Stimulated activated CD4-positive, alpha-beta T cell treated with anti-CD3 and anti-CD28 coated beads, Interleukin-1b, Interleukin-23, amount 100 ng/mL, for 24 hours (primary cell): ENCODE results near the gene ASF1A.
A peak's percentile ranks its signal among the peaks of the same experiment; 100 is the strongest.

ENCODE experiments used
- DNase-seq, 4 experiments: peaks; one replicate each; pipeline ENCODE4 v3.0.0-alpha.2; 2020; ENCODE audit warnings: low read depth in 4 of 4, low spot score in 1 of 4

ASF1A gene

GRCh38 chr6:118881440-118882313 is 12.3 kb upstream of the ASF1A start:
- no peak for DNase-seq

GRCh38 chr6:118882314-118882905 is 11.5 kb upstream of the ASF1A start:
- DNase-seq, result no peak

GRCh38 chr6:118886641-118887040 is 7.3 kb upstream of the ASF1A start:
- no peak for DNase-seq

- DNase-seq, result no peak
These were observed 4.8 kb upstream of the ASF1A start for GRCh38 chr6:118889163-118889562.

GRCh38 chr6:118890997-118891790 is 2.8 kb upstream of the ASF1A start:
- DNase-seq, result no peak

- no peak for DNase-seq
These were observed 1.5 kb upstream of the ASF1A start for GRCh38 chr6:118892355-118892991.

- peak in 2 of 4 experiments; percentile 9 to 14 for DNase-seq
These were observed 717 bp upstream of the ASF1A start for GRCh38 chr6:118893064-118893806.

GRCh38 chr6:118894425-118895260 is 691 bp downstream of the ASF1A start:
- peak; percentile 21 to 35 (median 24) for DNase-seq

GRCh38 chr6:118895261-118895560 is 1.3 kb downstream of the ASF1A start:
- no peak for DNase-seq

GRCh38 chr6:118895859-118896258 is 1.9 kb downstream of the ASF1A start:
- DNase-seq, result no peak

- no peak for DNase-seq
These were observed 2.6 kb downstream of the ASF1A start for GRCh38 chr6:118896339-118897136.

GRCh38 chr6:118897386-118897785 is 3.4 kb downstream of the ASF1A start:
- no peak for DNase-seq

- DNase-seq, result no peak
These were observed 6.0 kb downstream of the ASF1A start for GRCh38 chr6:118899948-118900347.

GRCh38 chr6:118902726-118903125 is 8.8 kb downstream of the ASF1A start:
- DNase-seq, result no peak

- no peak for DNase-seq
These were observed 9.2 kb downstream of the ASF1A start for GRCh38 chr6:118903138-118903537.

GRCh38 chr6:118903691-118904090 is 9.7 kb downstream of the ASF1A start:
- DNase-seq, result no peak

- no peak for DNase-seq
These were observed 11.1 kb downstream of the ASF1A start for GRCh38 chr6:118905084-118905483.

- no peak for DNase-seq
These were observed 11.9 kb downstream of the ASF1A start for GRCh38 chr6:118905851-118906250.

GRCh38 chr6:118908441-118908840 is 14.5 kb downstream of the ASF1A start:
- no peak for DNase-seq
